ENCODE measurements around the gene EXOSC7. TPM values are rescaled to one million over a fixed set of nuclear protein-coding genes. Genes with fewer than 3 reads are reported as not detected.

Gene EXOSC7
- total and polyA plus RNA-seq, 2 donors (not counting 3 experiments of a cell fraction or from before 2014, with no cell fraction given), result 44.5 to 53.8 TPM

- no peaks in the 10 kb centered on the region for H4K20me1 ChIP-seq (replicated peaks; ENCODE audit: control insufficient read depth, extremely low read depth, insufficient read depth, low read length)
- H3K4me1 ChIP-seq (ENCODE audit: control insufficient read depth, extremely low read depth, insufficient read depth, low read length), result peaks cover 13% of the 10 kb centered on the region
- DNase-seq (ENCODE audit: low read depth, low spot score) (no peak), FAIRE-seq (peak; percentile 37)
- no peaks in the 10 kb centered on the region for H3K27me3 ChIP-seq (ENCODE audit: control insufficient read depth in 2 of 2, insufficient read depth in 2 of 2, low read length in 2 of 2)
- no peak overlapping the region for H2AFZ ChIP-seq (ENCODE audit: low read depth, low read length)
- dilution Hi-C loops (cut with MboI; ENCODE audit: extremely low pct_ligation_motif_present, low sequenced_read_pairs), result no loop called here
- H3K9me3 ChIP-seq (replicated peaks; ENCODE audit: control insufficient read depth, insufficient read depth, low read length), result no peaks in the 10 kb centered on the region
- no peaks in the 10 kb centered on the region for H3K79me2 ChIP-seq (ENCODE audit: control insufficient read depth, insufficient read depth, low read length)
- no peaks in the 10 kb centered on the region for H3K9me1 ChIP-seq (replicated peaks; ENCODE audit: control insufficient read depth, extremely low read depth, insufficient read depth, low read length)
- intact Hi-C loops (cut with micrococcal nuclease), result no loop called here
- peak overlapping the region; percentile 62 for H3K27ac ChIP-seq (ENCODE audit: insufficient read depth, low read depth, low read length)
- no peak overlapping the region for H3K4me3 ChIP-seq (replicated peaks in 1 of 3; ENCODE audit: insufficient read depth in 1 of 3, low read depth in 1 of 3, low read length in 3 of 3)
- H3K9ac ChIP-seq (replicated peaks; ENCODE audit: extremely low read depth, insufficient read depth, low read length), result no peak overlapping the region
- H3K36me3 ChIP-seq (ENCODE audit: control insufficient read depth in 2 of 2, extremely low read depth in 1 of 2, insufficient read depth in 2 of 2, low read length in 2 of 2), result peaks cover 10 to 13% of the 10 kb centered on the region in 2 experiments
- ChIA-PET CTCF (interaction anchor here (1.0 to 3.5 kb wide), 6 partner anchors 9 to 468 kb away, joined by 3 to 16 read pairs (median 5); partner anchors contain the start of genes EXOSC7, TMEM158 and ZDHHC3), POLR2A (no interaction called here)
- no TSS peak for BruUV-seq (replicated peaks)
- TF ChIP-seq, protein P1, sequence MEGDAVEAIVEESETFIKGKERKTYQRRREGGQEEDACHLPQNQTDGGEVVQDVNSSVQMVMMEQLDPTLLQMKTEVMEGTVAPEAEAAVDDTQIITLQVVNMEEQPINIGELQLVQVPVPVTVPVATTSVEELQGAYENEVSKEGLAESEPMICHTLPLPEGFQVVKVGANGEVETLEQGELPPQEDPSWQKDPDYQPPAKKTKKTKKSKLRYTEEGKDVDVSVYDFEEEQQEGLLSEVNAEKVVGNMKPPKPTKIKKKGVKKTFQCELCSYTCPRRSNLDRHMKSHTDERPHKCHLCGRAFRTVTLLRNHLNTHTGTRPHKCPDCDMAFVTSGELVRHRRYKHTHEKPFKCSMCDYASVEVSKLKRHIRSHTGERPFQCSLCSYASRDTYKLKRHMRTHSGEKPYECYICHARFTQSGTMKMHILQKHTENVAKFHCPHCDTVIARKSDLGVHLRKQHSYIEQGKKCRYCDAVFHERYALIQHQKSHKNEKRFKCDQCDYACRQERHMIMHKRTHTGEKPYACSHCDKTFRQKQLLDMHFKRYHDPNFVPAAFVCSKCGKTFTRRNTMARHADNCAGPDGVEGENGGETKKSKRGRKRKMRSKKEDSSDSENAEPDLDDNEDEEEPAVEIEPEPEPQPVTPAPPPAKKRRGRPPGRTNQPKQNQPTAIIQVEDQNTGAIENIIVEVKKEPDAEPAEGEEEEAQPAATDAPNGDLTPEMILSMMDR (IDR thresholded peaks at IDR 0.05; ENCODE audit: extremely low read depth in 1 of 2, insufficient read depth in 1 of 2, low read depth in 1 of 2, low read length in 2 of 2), result no peak
- TF ChIP-seq POLR2A (IDR thresholded peaks at IDR 0.05; ENCODE audit: low read depth, low read length) (no peak), EZH2 (IDR thresholded peaks at IDR 0.05; ENCODE audit: borderline replicate concordance, low read depth, low read length, severe bottlenecking) (no peak), POLR2AphosphoS5 (IDR thresholded peaks at IDR 0.05; ENCODE audit: insufficient read depth, low read depth, low read length) (no peak), FOS (IDR thresholded peaks at IDR 0.05; ENCODE audit: borderline replicate concordance, insufficient read depth, low read length) (no peak), JUN (IDR thresholded peaks at IDR 0.05; ENCODE audit: borderline replicate concordance, insufficient read depth, insufficient read length, low read depth) (no peak), MYC (IDR thresholded peaks at IDR 0.05; ENCODE audit: low read depth, low read length) (no peak), GATA2 (IDR thresholded peaks at IDR 0.05; ENCODE audit: insufficient read depth, insufficient read length, low read depth, low read length) (no peak)
- TF ChIP-seq, protein P2, sequence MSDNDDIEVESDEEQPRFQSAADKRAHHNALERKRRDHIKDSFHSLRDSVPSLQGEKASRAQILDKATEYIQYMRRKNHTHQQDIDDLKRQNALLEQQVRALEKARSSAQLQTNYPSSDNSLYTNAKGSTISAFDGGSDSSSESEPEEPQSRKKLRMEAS (IDR thresholded peaks at IDR 0.05; ENCODE audit: insufficient read depth, insufficient read length), result no peak
- no peak overlapping the region for H3K4me2 ChIP-seq (ENCODE audit: insufficient read depth, low read length)
These were observed 25.7 kb downstream of the EXOSC7 start for GRCh38 chr3:45001738-45002137.

All from endothelial cell of umbilical vein (primary cell).